ENCODE data around the gene RNF14. TPM values are rescaled to one million over a fixed set of nuclear protein-coding genes. Genes with fewer than 3 reads are reported as not detected.

RNF14 gene
- total and polyA plus RNA-seq, 10 of the 15 experiments (the other 5 are each of a cell fraction or from before 2014, with no cell fraction given): 13.2 to 41.8 (median 28.3) TPM

- SMC1A ChIA-PET (ENCODE audit: uncharacterized antibody, unreplicated experiment): interaction anchor here (2.6 to 4.3 kb wide), 2 partner anchors 9 to 12 kb away, joined by 7 to 27 read pairs; partner anchors contain the start of gene RNF14
- H3K9ac ChIP-seq (ENCODE audit: control insufficient read depth, insufficient read depth, low read length): no peak overlapping the region
- no TSS peak for BruUV-seq (replicated peaks)
Observed at GRCh38 chr5:141978389-141978788, 9.5 kb downstream of the RNF14 start.

More at GRCh38 chr5:141978389-141978788, 9.5 kb downstream of the RNF14 start:
- ATAC-seq (no peak), FAIRE-seq (peak; percentile 35), DNase-seq (ENCODE audit: low read depth, low spot score) (no peak)
- intact Hi-C loops (cut with micrococcal nuclease; ENCODE audit: unreplicated experiment) (no loop called here), in situ Hi-C loops (cut with MboI) (no loop called here)
- Histone ChIP-seq H4K20me1 (ENCODE audit: control insufficient read depth, insufficient read depth) (no peaks in the 10 kb centered on the region), H3K9me3 (replicated peaks; ENCODE audit: control insufficient read depth, insufficient read depth, low read length) (no peaks in the 10 kb centered on the region), H2AFZ (ENCODE audit: control insufficient read depth, low read depth, low read length) (no peak overlapping the region), H3K79me2 (ENCODE audit: control insufficient read depth, insufficient read depth, low read length) (no peaks in the 10 kb centered on the region), H3K27me3 (replicated peaks in 1 of 2; ENCODE audit: control insufficient read depth in 2 of 2, insufficient read depth in 2 of 2, low read length in 1 of 2) (no peaks in the 10 kb centered on the region), H3K4me1 (ENCODE audit: control insufficient read depth, insufficient read depth, low read length) (no peaks in the 10 kb centered on the region), H3K27ac (ENCODE audit: control insufficient read depth, insufficient read depth) (no peak overlapping the region), H3K4me2 (ENCODE audit: control insufficient read depth, insufficient read depth) (no peak overlapping the region), H3K36me3 (ENCODE audit: control insufficient read depth in 2 of 2, insufficient read depth in 2 of 2, low read length in 1 of 2) (peaks cover 2 to 15% of the 10 kb centered on the region in 2 experiments), H3K4me3 (no peak overlapping the region)
- RAD21 ChIA-PET (ENCODE audit: unreplicated experiment): interaction anchor here (0.8 kb wide), 1 partner anchor 277 kb away, joined by 3 read pairs; no protein-coding TSS in a partner anchor
- no peak for TF ChIP-seq NKRF (conservative IDR thresholded peaks at IDR 0.05)
- no peak for TF ChIP-seq SIN3A (IDR thresholded peaks at IDR 0.05; ENCODE audit: low read depth, low read length)
- TF ChIP-seq NR2C2 (IDR thresholded peaks at IDR 0.05; ENCODE audit: borderline replicate concordance, control insufficient read depth, insufficient read length, low read depth): no peak
- TF ChIP-seq ETV6 (conservative IDR thresholded peaks at IDR 0.05 in 1 of 2, IDR thresholded peaks at IDR 0.05 in 1 of 2; ENCODE audit: borderline replicate concordance in 1 of 2, low read depth in 1 of 2): no peak
- no peak for TF ChIP-seq SP1 (IDR thresholded peaks at IDR 0.05; ENCODE audit: low read depth, low read length)
- no peak for TF ChIP-seq CBX5 (IDR thresholded peaks at IDR 0.05; ENCODE audit: low read depth)
- TF ChIP-seq BHLHE40 (IDR thresholded peaks at IDR 0.05; ENCODE audit: borderline replicate concordance in 1 of 2, low read depth in 2 of 2, low read length in 1 of 2): no peak
- TF ChIP-seq RELB (IDR thresholded peaks at IDR 0.05; ENCODE audit: low read depth): no peak
- CTCF ChIA-PET: interaction anchor here (0.6 to 4.4 kb wide), 7 partner anchors 10 to 287 kb away, joined by 3 to 21 read pairs (median 4); partner anchors contain the start of gene RNF14
- POLR2A ChIA-PET: interaction anchor here (2.0 kb wide), 1 partner anchor 9 kb away, joined by 6 read pairs; the partner anchor contains the start of gene RNF14
